ENCODE data around the gene PEPD. TPM values are rescaled to one million over a fixed set of nuclear protein-coding genes. Genes with fewer than 3 reads are reported as not detected.

The PEPD gene
- total RNA-seq, 1 experiment from 2014 or later, result 84.3 TPM

GRCh38 chr19:33350538-33351309, 170.9 kb downstream of the PEPD start:
- H3K4me3 ChIP-seq (ENCODE audit: insufficient read depth, low read depth, low read length), result no peak overlapping the region
- no peaks in the 10 kb centered on the region for H3K27me3 ChIP-seq (ENCODE audit: control insufficient read depth, insufficient read depth, low read length)
- DNase-seq, result no peak
- H3K36me3 ChIP-seq (replicated peaks; ENCODE audit: control insufficient read depth, insufficient read depth, low read length), result no peaks in the 10 kb centered on the region

GRCh38 chr19:33349319-33350289, 172.0 kb downstream of the PEPD start:
- H3K36me3 ChIP-seq (replicated peaks; ENCODE audit: control insufficient read depth, insufficient read depth, low read length), result no peaks in the 10 kb centered on the region
- no peaks in the 10 kb centered on the region for H3K27me3 ChIP-seq (ENCODE audit: control insufficient read depth, insufficient read depth, low read length)
- no peak overlapping the region for H3K4me3 ChIP-seq (ENCODE audit: insufficient read depth, low read depth, low read length)
- no peak for DNase-seq

GRCh38 chr19:33348301-33349010, 173.1 kb downstream of the PEPD start:
- no peaks in the 10 kb centered on the region for H3K36me3 ChIP-seq (replicated peaks; ENCODE audit: control insufficient read depth, insufficient read depth, low read length)
- H3K4me3 ChIP-seq (ENCODE audit: insufficient read depth, low read depth, low read length), result no peak overlapping the region
- no peak for DNase-seq
- no peaks in the 10 kb centered on the region for H3K27me3 ChIP-seq (ENCODE audit: control insufficient read depth, insufficient read depth, low read length)

GRCh38 chr19:33347300-33347699, 174.3 kb downstream of the PEPD start:
- no peak for DNase-seq
- Histone ChIP-seq H3K36me3 (replicated peaks; ENCODE audit: control insufficient read depth, insufficient read depth, low read length) (no peaks in the 10 kb centered on the region), H3K4me3 (ENCODE audit: insufficient read depth, low read depth, low read length) (no peak overlapping the region), H3K27me3 (ENCODE audit: control insufficient read depth, insufficient read depth, low read length) (no peaks in the 10 kb centered on the region)

GRCh38 chr19:33346665-33347064, 174.9 kb downstream of the PEPD start:
- no peak overlapping the region for H3K4me3 ChIP-seq (ENCODE audit: insufficient read depth, low read depth, low read length)
- H3K27me3 ChIP-seq (ENCODE audit: control insufficient read depth, insufficient read depth, low read length), result no peaks in the 10 kb centered on the region

GRCh38 chr19:33345163-33345562, 176.4 kb downstream of the PEPD start:
- H3K27me3 ChIP-seq (ENCODE audit: control insufficient read depth, insufficient read depth, low read length), result no peaks in the 10 kb centered on the region
- no peaks in the 10 kb centered on the region for H3K36me3 ChIP-seq (replicated peaks; ENCODE audit: control insufficient read depth, insufficient read depth, low read length)
- H3K4me3 ChIP-seq (ENCODE audit: insufficient read depth, low read depth, low read length), result no peak overlapping the region
- DNase-seq, result no peak

More at GRCh38 chr19:33346665-33347064, 174.9 kb downstream of the PEPD start:
- H3K36me3 ChIP-seq (replicated peaks; ENCODE audit: control insufficient read depth, insufficient read depth, low read length), result no peaks in the 10 kb centered on the region
- DNase-seq, result no peak

GRCh38 chr19:33344573-33344925, 177.0 kb downstream of the PEPD start:
- Histone ChIP-seq H3K36me3 (replicated peaks; ENCODE audit: control insufficient read depth, insufficient read depth, low read length) (no peaks in the 10 kb centered on the region), H3K27me3 (ENCODE audit: control insufficient read depth, insufficient read depth, low read length) (no peaks in the 10 kb centered on the region), H3K4me3 (ENCODE audit: insufficient read depth, low read depth, low read length) (no peak overlapping the region)
- DNase-seq, result no peak

- H3K27me3 ChIP-seq (ENCODE audit: control insufficient read depth, insufficient read depth, low read length), result no peaks in the 10 kb centered on the region
- DNase-seq, result peak; percentile 65
These were observed 177.6 kb downstream of the PEPD start for GRCh38 chr19:33343859-33344572.

GRCh38 chr19:33343301-33343700, 178.3 kb downstream of the PEPD start:
- no peak for DNase-seq
- Histone ChIP-seq H3K36me3 (replicated peaks; ENCODE audit: control insufficient read depth, insufficient read depth, low read length) (no peaks in the 10 kb centered on the region), H3K4me3 (ENCODE audit: insufficient read depth, low read depth, low read length) (no peak overlapping the region), H3K27me3 (ENCODE audit: control insufficient read depth, insufficient read depth, low read length) (no peaks in the 10 kb centered on the region)

More at GRCh38 chr19:33343859-33344572, 177.6 kb downstream of the PEPD start:
- H3K4me3 ChIP-seq (ENCODE audit: insufficient read depth, low read depth, low read length), result no peak overlapping the region
- H3K36me3 ChIP-seq (replicated peaks; ENCODE audit: control insufficient read depth, insufficient read depth, low read length), result no peaks in the 10 kb centered on the region

- Histone ChIP-seq H3K4me3 (ENCODE audit: insufficient read depth, low read depth, low read length) (no peak overlapping the region), H3K36me3 (replicated peaks; ENCODE audit: control insufficient read depth, insufficient read depth, low read length) (no peaks in the 10 kb centered on the region), H3K27me3 (ENCODE audit: control insufficient read depth, insufficient read depth, low read length) (no peaks in the 10 kb centered on the region)
- DNase-seq, result no peak
These were observed 180.6 kb downstream of the PEPD start for GRCh38 chr19:33340991-33341390.

GRCh38 chr19:33339016-33339984, 182.3 kb downstream of the PEPD start:
- H3K36me3 ChIP-seq (replicated peaks; ENCODE audit: control insufficient read depth, insufficient read depth, low read length), result no peaks in the 10 kb centered on the region
- H3K27me3 ChIP-seq (ENCODE audit: control insufficient read depth, insufficient read depth, low read length), result no peaks in the 10 kb centered on the region
- no peak for DNase-seq
- H3K4me3 ChIP-seq (ENCODE audit: insufficient read depth, low read depth, low read length), result no peak overlapping the region

Measured in H7 (cell line).